ENCODE results near the gene PPP1R15B. TPM values are rescaled to one million over a fixed set of nuclear protein-coding genes. Genes with fewer than 3 reads are reported as not detected.

Gene PPP1R15B
- total RNA-seq, 1 experiment from 2014 or later = 45.9 TPM

- no peak for DNase-seq
- WGBS (ENCODE audit: extremely low coverage, insufficient read length, low lambda C conversion rate) = no CpG with 5 or more reads among the region's 4 CpGs
- H3K18ac ChIP-seq (ENCODE audit: insufficient read length, low read depth, low read length) = no peak overlapping the region
- peaks cover 55 to 60% of the 10 kb centered on the region in 2 experiments for H3K4me1 Mint-ChIP-seq
- no peaks in the 10 kb centered on the region for H3K79me1 ChIP-seq (ENCODE audit: insufficient read depth, low read depth, low read length, poor library complexity, severe bottlenecking)
- H3K14ac ChIP-seq (ENCODE audit: insufficient read depth, low read length) = no peak overlapping the region
- H3K23ac ChIP-seq (ENCODE audit: insufficient read length, low read depth, low read length) = no peak overlapping the region
- no peak for TF ChIP-seq CTCF (conservative IDR thresholded peaks at IDR 0.05)
- H3K56ac ChIP-seq (ENCODE audit: insufficient read length, low read depth, low read length) = no peak overlapping the region
- H4K5ac ChIP-seq (ENCODE audit: insufficient read length, low read depth, low read length) = no peak overlapping the region
- no peaks in the 10 kb centered on the region for H3K23me2 ChIP-seq (ENCODE audit: insufficient read length, low read depth, low read length, poor library complexity, severe bottlenecking)
- H2BK12ac ChIP-seq (ENCODE audit: insufficient read length, low read depth, low read length) = no peak overlapping the region
- no peak overlapping the region for H2BK5ac ChIP-seq (ENCODE audit: insufficient read length, low read length)
- no peak overlapping the region for H3K4me2 ChIP-seq (ENCODE audit: insufficient read depth, insufficient read length, low read length)
- no peak overlapping the region for H3K4ac ChIP-seq (ENCODE audit: low read depth, low read length)
- no peak overlapping the region for H4K91ac ChIP-seq (ENCODE audit: insufficient read length, low read depth, low read length)
- no peak overlapping the region for H3K9ac ChIP-seq (ENCODE audit: extremely low read depth, insufficient read length, low read length)
- peaks cover 8% of the 10 kb centered on the region; the same call in 1 of the 2 replicates for H3K4me1 ChIP-seq (ENCODE audit: insufficient read depth, low read length)
- peaks cover 13 to 19% (median 17%) of the 10 kb centered on the region in 3 experiments for H3K36me3 Mint-ChIP-seq (ENCODE audit: insufficient read depth in 1 of 3, low read depth in 3 of 3)
- H3K27me3 ChIP-seq (ENCODE audit: insufficient read depth, low read length) = no peaks in the 10 kb centered on the region
- no peaks in the 10 kb centered on the region for H3K79me2 ChIP-seq (ENCODE audit: insufficient read depth, low read length)
- no peak overlapping the region for H3K27ac ChIP-seq (ENCODE audit: insufficient read length, low read depth, low read length)
- no peak overlapping the region for H2AK5ac ChIP-seq (ENCODE audit: insufficient read length, low read length)
- no peaks in the 10 kb centered on the region for H3K27me3 Mint-ChIP-seq (ENCODE audit: low read depth)
- H2BK20ac ChIP-seq (ENCODE audit: low read depth, low read length, poor library complexity, severe bottlenecking) = no peak overlapping the region
- peak overlapping the region in 1 of 2 experiments; percentile 57; a peak in 1 of 5 replicates for H3K4me3 Mint-ChIP-seq
- no peaks in the 10 kb centered on the region for H3K9me3 Mint-ChIP-seq
- no peaks in the 10 kb centered on the region for H3K9me3 ChIP-seq (ENCODE audit: control insufficient read depth, low read depth, low read length)
- H2BK120ac ChIP-seq (ENCODE audit: low read depth, low read length, poor library complexity, severe bottlenecking) = no peak overlapping the region
- H2AFZ ChIP-seq (ENCODE audit: low read length) = no peak overlapping the region
- H3K27ac Mint-ChIP-seq = peak overlapping the region; percentile 89 to 97 (median 91); a peak in 6 of 7 replicates
- no peak overlapping the region for H4K8ac ChIP-seq (replicated peaks; ENCODE audit: insufficient read length, low read depth, low read length)
- no peak overlapping the region for H2BK15ac ChIP-seq (ENCODE audit: low read depth, low read length)
- H3T11ph ChIP-seq (ENCODE audit: low read length) = no peak overlapping the region
- H4K20me1 ChIP-seq (ENCODE audit: control insufficient read depth, insufficient read depth, insufficient read length) = no peaks in the 10 kb centered on the region
Measured at GRCh38 chr1:204454476-204454875, 42.9 kb upstream of the PPP1R15B start.
